HG03045 (cell line): ENCODE results near the gene SHANK2.

ENCODE experiments used
- ATAC-seq: cut with Tn5 transposase; IDR thresholded peaks from one replicate; pipeline ENCODE4 v1.9.1; 2021; ENCODE audit warnings: mild to moderate bottlenecking, moderate library complexity; ENCODE audit not compliant: unreplicated experiment

Gene SHANK2

GRCh38 chr11:71202966-71203365 is 49.4 kb downstream of the SHANK2 start:
- no peak for ATAC-seq

GRCh38 chr11:71202598-71202944 is 49.8 kb downstream of the SHANK2 start:
- no peak for ATAC-seq
